ENCODE results near the gene MAP3K20. TPM values are rescaled to one million over a fixed set of nuclear protein-coding genes. Genes with fewer than 3 reads are reported as not detected.

The MAP3K20 gene
- total RNA-seq, 1 donor from 2014 or later = 466 TPM

DNA sequence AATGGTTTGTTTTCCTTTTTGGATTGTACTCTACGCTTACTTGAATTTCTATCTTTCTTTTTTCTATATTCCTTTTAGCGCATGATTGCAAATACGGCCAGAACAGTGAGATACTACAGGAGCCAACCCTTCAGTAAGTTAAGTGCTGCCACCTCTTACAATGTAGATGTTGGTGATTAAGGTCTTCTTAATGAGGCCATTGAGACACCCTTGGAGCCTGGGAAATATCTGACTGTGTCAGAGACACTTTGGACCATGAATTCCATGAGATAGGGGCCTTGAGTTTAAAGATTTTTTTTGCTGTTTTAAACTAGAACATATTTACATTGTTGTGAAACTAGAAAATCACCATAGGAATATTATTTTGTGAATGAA, 27.1 kb upstream of the MAP3K20 start:
- Histone ChIP-seq H3K27ac (replicated peaks) (peak overlapping the region; percentile 70), H3K4me3 (no peak overlapping the region), H3K4me1 (peaks cover 27% of the 10 kb centered on the region), H3K27me3 (ENCODE audit: low read depth) (no peaks in the 10 kb centered on the region), H3K36me3 (no peaks in the 10 kb centered on the region), H3K9me3 (replicated peaks) (no peaks in the 10 kb centered on the region)
- intact Hi-C loops (cut with micrococcal nuclease) = no loop called here
- DNase-seq = no peak
- TF ChIP-seq, protein P1, sequence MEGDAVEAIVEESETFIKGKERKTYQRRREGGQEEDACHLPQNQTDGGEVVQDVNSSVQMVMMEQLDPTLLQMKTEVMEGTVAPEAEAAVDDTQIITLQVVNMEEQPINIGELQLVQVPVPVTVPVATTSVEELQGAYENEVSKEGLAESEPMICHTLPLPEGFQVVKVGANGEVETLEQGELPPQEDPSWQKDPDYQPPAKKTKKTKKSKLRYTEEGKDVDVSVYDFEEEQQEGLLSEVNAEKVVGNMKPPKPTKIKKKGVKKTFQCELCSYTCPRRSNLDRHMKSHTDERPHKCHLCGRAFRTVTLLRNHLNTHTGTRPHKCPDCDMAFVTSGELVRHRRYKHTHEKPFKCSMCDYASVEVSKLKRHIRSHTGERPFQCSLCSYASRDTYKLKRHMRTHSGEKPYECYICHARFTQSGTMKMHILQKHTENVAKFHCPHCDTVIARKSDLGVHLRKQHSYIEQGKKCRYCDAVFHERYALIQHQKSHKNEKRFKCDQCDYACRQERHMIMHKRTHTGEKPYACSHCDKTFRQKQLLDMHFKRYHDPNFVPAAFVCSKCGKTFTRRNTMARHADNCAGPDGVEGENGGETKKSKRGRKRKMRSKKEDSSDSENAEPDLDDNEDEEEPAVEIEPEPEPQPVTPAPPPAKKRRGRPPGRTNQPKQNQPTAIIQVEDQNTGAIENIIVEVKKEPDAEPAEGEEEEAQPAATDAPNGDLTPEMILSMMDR (IDR thresholded peaks at IDR 0.05; ENCODE audit: borderline replicate concordance) = no peak

DNA sequence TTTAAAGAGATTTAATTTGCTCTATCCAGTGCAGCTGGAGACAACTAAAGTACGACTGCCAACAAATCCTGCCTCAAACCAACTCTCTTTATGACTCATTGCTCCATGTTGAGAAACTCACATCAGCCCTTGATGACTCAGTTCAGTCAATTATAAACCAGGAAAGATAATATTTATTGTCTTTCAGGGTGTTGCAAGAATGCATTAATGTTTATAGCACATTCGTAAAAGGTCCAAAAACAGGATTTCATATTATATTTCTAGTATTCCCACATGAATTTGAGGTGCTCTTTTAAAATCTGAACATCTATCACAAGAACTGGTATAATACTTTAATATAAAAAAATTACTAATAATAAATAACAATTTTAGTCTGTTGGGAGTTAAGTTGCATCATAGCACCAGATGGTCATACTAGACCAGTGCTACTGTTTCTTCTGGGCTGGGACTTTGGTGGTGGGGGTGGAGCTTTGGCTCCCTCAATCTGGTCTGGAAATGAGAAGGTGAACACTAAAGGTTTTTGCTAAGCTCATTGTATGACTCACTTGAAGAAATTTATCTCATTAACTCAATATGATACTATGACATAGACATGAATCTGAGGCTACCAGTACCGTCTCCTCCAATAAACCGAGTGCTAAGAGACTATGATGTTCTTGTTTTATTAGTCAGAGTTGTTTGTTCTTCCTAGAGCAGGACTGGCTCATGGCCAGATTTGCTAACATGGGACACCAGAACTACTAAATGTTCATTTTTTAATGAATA, 26.6 kb upstream of the MAP3K20 start:
- Histone ChIP-seq H3K4me1 (peaks cover 22% of the 10 kb centered on the region), H3K27me3 (ENCODE audit: low read depth) (no peaks in the 10 kb centered on the region), H3K4me3 (no peak overlapping the region), H3K36me3 (no peaks in the 10 kb centered on the region), H3K9me3 (replicated peaks) (no peaks in the 10 kb centered on the region), H3K27ac (replicated peaks) (peak overlapping the region; percentile 70)
- TF ChIP-seq, protein P1 (IDR thresholded peaks at IDR 0.05; ENCODE audit: borderline replicate concordance) = no peak
- intact Hi-C loops (cut with micrococcal nuclease) = no loop called here
- peak; percentile 73 for DNase-seq

DNA sequence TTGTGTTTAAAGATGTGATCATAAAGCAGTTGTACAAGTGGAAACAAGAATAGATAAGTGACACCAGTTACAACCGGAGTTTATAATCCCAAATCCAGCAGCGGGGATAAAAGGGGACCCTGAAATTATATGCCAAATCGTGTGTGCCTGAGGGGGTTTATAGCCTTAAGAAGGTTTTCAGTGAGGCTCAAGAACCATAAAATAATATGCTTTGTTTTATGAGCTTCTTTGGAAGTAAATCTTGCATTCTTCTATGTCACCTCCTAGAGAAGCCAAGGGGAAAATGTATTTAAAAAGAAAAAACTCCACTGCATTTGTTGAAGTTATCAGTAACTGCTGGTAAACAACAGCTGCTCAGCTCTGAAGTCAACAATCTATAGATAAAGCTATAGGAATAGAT, 25.8 kb upstream of the MAP3K20 start:
- DNase-seq = no peak

DNA sequence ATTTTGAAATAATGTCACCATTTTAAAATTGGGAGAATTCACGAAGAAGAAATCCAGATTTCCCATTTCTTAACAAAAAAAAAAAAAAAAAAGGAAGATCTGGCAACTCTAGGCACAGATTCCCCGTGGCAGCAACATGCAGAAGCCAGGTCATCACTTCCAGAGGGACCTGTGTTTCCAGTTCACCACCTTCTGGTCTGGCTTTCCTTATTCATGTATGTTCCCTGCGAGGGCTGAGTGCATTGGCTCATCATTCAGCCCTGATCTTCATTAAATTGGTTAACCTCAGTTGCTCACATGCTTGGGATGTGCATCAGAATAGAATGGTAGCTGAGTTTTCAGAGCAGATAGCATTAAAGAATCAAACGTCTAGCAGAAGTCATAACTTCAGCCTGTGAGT, 25.0 kb upstream of the MAP3K20 start:
- Histone ChIP-seq H3K9me3 (replicated peaks) (no peaks in the 10 kb centered on the region), H3K4me1 (peaks cover 22% of the 10 kb centered on the region), H3K4me3 (no peak overlapping the region), H3K27ac (replicated peaks) (no peak overlapping the region), H3K36me3 (no peaks in the 10 kb centered on the region), H3K27me3 (ENCODE audit: low read depth) (no peaks in the 10 kb centered on the region)
- TF ChIP-seq, protein P1 (IDR thresholded peaks at IDR 0.05; ENCODE audit: borderline replicate concordance) = no peak
- intact Hi-C loops (cut with micrococcal nuclease) = no loop called here
- no peak for DNase-seq

More for the DNA sequence above, 25.8 kb upstream of the MAP3K20 start:
- TF ChIP-seq, protein P1 (IDR thresholded peaks at IDR 0.05; ENCODE audit: borderline replicate concordance) = no peak
- Histone ChIP-seq H3K27ac (replicated peaks) (peak overlapping the region; percentile 70), H3K27me3 (ENCODE audit: low read depth) (no peaks in the 10 kb centered on the region), H3K36me3 (no peaks in the 10 kb centered on the region), H3K4me1 (peaks cover 22% of the 10 kb centered on the region), H3K9me3 (replicated peaks) (no peaks in the 10 kb centered on the region), H3K4me3 (no peak overlapping the region)
- intact Hi-C loops (cut with micrococcal nuclease) = no loop called here

DNA sequence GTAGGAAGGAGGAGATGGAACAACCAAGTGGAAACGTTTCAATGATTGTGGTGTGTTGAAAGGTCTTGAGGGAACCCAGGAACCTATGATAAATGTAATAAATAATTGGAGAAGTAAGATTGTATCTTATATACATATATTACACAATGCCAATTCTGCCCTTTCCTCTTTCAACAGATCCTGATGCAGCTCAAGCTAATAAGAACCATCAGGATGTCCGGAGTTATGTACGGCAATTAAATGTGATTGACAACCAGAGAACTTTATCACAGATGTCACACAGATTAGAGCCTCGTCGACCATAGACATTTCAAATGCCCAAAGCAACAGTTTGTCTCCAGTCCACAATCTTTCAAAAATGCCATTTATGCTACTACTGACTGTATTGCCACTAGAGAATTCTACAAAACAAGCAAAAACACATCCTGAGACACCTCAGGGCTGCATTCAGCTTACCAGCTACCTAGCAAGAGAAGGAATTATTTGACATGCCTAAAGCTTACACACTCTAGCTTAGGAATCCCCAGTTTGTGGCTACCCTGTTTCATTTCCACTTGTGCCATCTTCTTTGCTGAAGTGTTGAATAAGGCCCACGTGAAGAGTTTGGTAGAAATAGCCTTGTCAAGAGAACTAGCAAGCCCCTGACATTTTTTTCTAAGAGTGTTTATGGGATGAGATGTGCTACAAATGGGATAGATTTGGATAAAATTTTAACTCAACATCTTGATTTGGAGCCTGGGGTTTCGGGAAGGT, 24.0 kb upstream of the MAP3K20 start:
- Histone ChIP-seq H3K9me3 (replicated peaks) (no peaks in the 10 kb centered on the region), H3K27ac (replicated peaks) (no peak overlapping the region), H3K4me3 (no peak overlapping the region), H3K36me3 (no peaks in the 10 kb centered on the region), H3K4me1 (peaks cover 24% of the 10 kb centered on the region), H3K27me3 (ENCODE audit: low read depth) (no peaks in the 10 kb centered on the region)
- DNase-seq = no peak
- TF ChIP-seq, protein P1 (IDR thresholded peaks at IDR 0.05; ENCODE audit: borderline replicate concordance) = no peak
- intact Hi-C loops (cut with micrococcal nuclease) = no loop called here
